Hepatocyte (in vitro differentiated cells): Measurements from ENCODE around the gene KCNN2.

Experiments used
- CTCF ChIP-seq: fragments of 200-600 bp; sonication (generic); IDR thresholded peaks from 2 replicates; pipeline ENCODE4 v1.5.1; 2016; ENCODE audit warnings: antibody characterized with exemption, mild to moderate bottlenecking; ENCODE audit not compliant: poor library complexity
- EZH2 ChIP-seq: fragments of 200-600 bp; sonication (generic); IDR thresholded peaks from 2 replicates; pipeline ENCODE4 v1.6.1; 2016; ENCODE audit warnings: antibody characterized with exemption, mild to moderate bottlenecking, borderline replicate concordance

DNA sequence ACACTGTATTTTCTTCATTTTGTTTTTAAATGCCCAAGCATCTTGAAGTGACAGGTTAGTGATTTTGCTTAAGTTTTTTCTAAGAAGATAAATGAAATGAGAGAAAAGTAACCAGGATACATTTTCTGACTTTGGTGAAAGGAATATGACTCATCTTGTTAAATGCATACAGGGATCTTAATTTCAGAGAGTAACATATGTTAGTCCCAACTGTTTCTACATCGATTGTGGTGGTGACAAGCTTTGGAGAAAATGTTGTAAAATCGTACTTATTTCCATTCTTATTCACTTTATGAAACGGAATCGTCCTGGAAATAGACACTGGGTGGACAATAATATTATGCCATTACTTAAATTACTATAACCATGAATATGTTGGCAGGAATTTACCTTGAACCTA is 107.5 kb downstream of the KCNN2 start:
- TF ChIP-seq CTCF (no peak), EZH2 (no peak)
